Activated CD4-positive, CD25-positive, alpha-beta regulatory T cell (primary cell): ENCODE measurements around the gene NT5C1A.

ENCODE experiments used
- DNase-seq, 4 experiments: peaks; one replicate each; lab custom pipeline; 2025; lab: John Stamatoyannopoulos, UW

NT5C1A gene

GRCh38 chr1:39659538-39659937 lies 12.4 kb downstream of the NT5C1A start:
- DNase-seq, result no peak

- no peak for DNase-seq
Measured at GRCh38 chr1:39659110-39659509, 12.8 kb downstream of the NT5C1A start.

- peak; percentile 14 to 39 (median 28) for DNase-seq
Measured at GRCh38 chr1:39657923-39658485, 13.9 kb downstream of the NT5C1A start.

- no peak for DNase-seq
Measured at GRCh38 chr1:39657402-39657801, 14.5 kb downstream of the NT5C1A start.

- DNase-seq, result no peak
Measured at GRCh38 chr1:39656391-39656790, 15.5 kb downstream of the NT5C1A start.

- no peak for DNase-seq
Measured at GRCh38 chr1:39655578-39656268, 16.2 kb downstream of the NT5C1A start.

GRCh38 chr1:39654291-39654690 lies 17.6 kb downstream of the NT5C1A start:
- DNase-seq, result no peak

- peak; percentile 44 to 56 (median 51) for DNase-seq
Measured at GRCh38 chr1:39653546-39654031, 18.3 kb downstream of the NT5C1A start.

GRCh38 chr1:39652554-39652953 lies 19.4 kb downstream of the NT5C1A start:
- no peak for DNase-seq

GRCh38 chr1:39652105-39652504 lies 19.8 kb downstream of the NT5C1A start:
- DNase-seq, result no peak

GRCh38 chr1:39650431-39650830 lies 21.5 kb downstream of the NT5C1A start:
- no peak for DNase-seq

GRCh38 chr1:39649636-39650185 lies 22.2 kb downstream of the NT5C1A start:
- no peak for DNase-seq

- DNase-seq, result no peak
Measured at GRCh38 chr1:39648496-39648895, 23.4 kb downstream of the NT5C1A start.

GRCh38 chr1:39647247-39647646 lies 24.7 kb downstream of the NT5C1A start:
- DNase-seq, result no peak

GRCh38 chr1:39646232-39647081 lies 25.4 kb downstream of the NT5C1A start:
- no peak for DNase-seq

GRCh38 chr1:39645411-39646043 lies 26.4 kb downstream of the NT5C1A start:
- DNase-seq, result no peak

- no peak for DNase-seq
Measured at GRCh38 chr1:39643705-39644104, 28.2 kb downstream of the NT5C1A start.

- no peak for DNase-seq
Measured at GRCh38 chr1:39642796-39643195, 29.1 kb downstream of the NT5C1A start.

GRCh38 chr1:39640861-39641260 lies 31.0 kb downstream of the NT5C1A start:
- DNase-seq, result no peak

- DNase-seq, result peak; percentile 7 to 37 (median 17)
Measured at GRCh38 chr1:39639305-39640130, 32.4 kb downstream of the NT5C1A start, which contains the start of gene HEYL. HEYL (minus strand) TSS chr1:39639643; CDS start chr1:39639625, 18 bp downstream.

- no peak for DNase-seq
Measured at GRCh38 chr1:39638965-39639304, 33.0 kb downstream of the NT5C1A start.
